ENCODE data around the gene CACNG8. TPM values are rescaled to one million over a fixed set of nuclear protein-coding genes. Genes with fewer than 3 reads are reported as not detected.

The CACNG8 gene
- polyA plus RNA-seq, 1 of the 3 experiments (the other 2 are of a cell fraction) = 1.3 TPM

DNA sequence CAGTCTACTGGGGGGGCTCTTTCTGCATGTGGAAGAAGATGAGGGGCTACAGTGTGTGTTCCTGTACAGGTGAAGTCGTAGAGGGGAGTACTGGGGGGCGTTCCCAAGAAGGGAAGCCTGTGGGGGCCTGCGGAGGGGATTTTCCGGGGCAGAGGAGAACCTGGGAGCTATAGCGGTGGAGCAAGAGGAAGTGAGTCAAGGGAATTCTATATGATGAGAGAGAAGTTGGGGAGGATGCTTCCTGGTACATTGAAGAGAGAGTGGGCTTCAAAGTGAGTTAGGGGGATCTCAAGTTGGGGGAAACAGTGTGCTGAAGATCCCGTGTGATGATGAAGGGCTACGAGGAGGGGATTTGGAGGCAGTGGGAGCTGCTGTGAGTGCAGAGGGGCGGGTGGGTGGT, 1.9 kb upstream of the CACNG8 start:
- CTCF ChIA-PET = interaction anchor here (1.3 to 2.1 kb wide), 2 partner anchors 12 to 63 kb away, joined by 4 to 9 read pairs; no protein-coding TSS in a partner anchor

GRCh38 chr19:53961523-53962356, 997 bp upstream of the CACNG8 start:
- Histone ChIP-seq H3K79me2 (ENCODE audit: insufficient read depth) (peaks cover 26% of the 10 kb centered on the region), H3K4me2 (peak overlapping the region; percentile 96), H2AFZ (ENCODE audit: low read depth) (peak overlapping the region; percentile 91), H3K27me3 (ENCODE audit: insufficient read depth) (no peaks in the 10 kb centered on the region), H3K4me1 (ENCODE audit: control insufficient read depth in 1 of 2, insufficient read depth in 2 of 2, low read depth in 1 of 2, low read length in 1 of 2) (peaks cover 19 to 23% of the 10 kb centered on the region in 2 experiments; a peak in 2 of 4 replicates), H4K20me1 (ENCODE audit: insufficient read depth) (no peaks in the 10 kb centered on the region), H3K9me2 (no peaks in the 10 kb centered on the region), H3K9me3 (no peaks in the 10 kb centered on the region), H3K36me3 (replicated peaks in 1 of 2; ENCODE audit: control insufficient read depth in 1 of 2, insufficient read depth in 2 of 2, low read length in 1 of 2) (no peaks in the 10 kb centered on the region), H3K27ac (ENCODE audit: low read depth in 2 of 2, low read length in 1 of 2) (peak overlapping the region in 1 of 2 experiments; percentile 22; a peak in 1 of 4 replicates), H3F3A (replicated peaks; ENCODE audit: insufficient read depth) (no peaks in the 10 kb centered on the region), H3K9ac (peak overlapping the region; percentile 75), H3K4me3 (ENCODE audit: low read depth in 2 of 2, low read length in 1 of 2) (peak overlapping the region; percentile 64 to 91)
- CTCF ChIA-PET = interaction anchor here (1.3 to 2.1 kb wide), 2 partner anchors 13 to 62 kb away, joined by 4 to 9 read pairs; no protein-coding TSS in a partner anchor
- peak; percentile 83 for DNase-seq
- 26% methylated on average over 32 of the region's 32 CpGs for WGBS (ENCODE audit: low lambda C conversion rate)
- POLR2A ChIA-PET = no interaction called here
- TF ChIP-seq YY1 (IDR thresholded peaks at IDR 0.05; ENCODE audit: low read depth) = peak; percentile 68
- peak; percentile 38; the same call in 1 of the 2 replicates for TF ChIP-seq TCF12 (IDR thresholded peaks at IDR 0.05)
- TF ChIP-seq, protein P1, sequence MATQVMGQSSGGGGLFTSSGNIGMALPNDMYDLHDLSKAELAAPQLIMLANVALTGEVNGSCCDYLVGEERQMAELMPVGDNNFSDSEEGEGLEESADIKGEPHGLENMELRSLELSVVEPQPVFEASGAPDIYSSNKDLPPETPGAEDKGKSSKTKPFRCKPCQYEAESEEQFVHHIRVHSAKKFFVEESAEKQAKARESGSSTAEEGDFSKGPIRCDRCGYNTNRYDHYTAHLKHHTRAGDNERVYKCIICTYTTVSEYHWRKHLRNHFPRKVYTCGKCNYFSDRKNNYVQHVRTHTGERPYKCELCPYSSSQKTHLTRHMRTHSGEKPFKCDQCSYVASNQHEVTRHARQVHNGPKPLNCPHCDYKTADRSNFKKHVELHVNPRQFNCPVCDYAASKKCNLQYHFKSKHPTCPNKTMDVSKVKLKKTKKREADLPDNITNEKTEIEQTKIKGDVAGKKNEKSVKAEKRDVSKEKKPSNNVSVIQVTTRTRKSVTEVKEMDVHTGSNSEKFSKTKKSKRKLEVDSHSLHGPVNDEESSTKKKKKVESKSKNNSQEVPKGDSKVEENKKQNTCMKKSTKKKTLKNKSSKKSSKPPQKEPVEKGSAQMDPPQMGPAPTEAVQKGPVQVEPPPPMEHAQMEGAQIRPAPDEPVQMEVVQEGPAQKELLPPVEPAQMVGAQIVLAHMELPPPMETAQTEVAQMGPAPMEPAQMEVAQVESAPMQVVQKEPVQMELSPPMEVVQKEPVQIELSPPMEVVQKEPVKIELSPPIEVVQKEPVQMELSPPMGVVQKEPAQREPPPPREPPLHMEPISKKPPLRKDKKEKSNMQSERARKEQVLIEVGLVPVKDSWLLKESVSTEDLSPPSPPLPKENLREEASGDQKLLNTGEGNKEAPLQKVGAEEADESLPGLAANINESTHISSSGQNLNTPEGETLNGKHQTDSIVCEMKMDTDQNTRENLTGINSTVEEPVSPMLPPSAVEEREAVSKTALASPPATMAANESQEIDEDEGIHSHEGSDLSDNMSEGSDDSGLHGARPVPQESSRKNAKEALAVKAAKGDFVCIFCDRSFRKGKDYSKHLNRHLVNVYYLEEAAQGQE (IDR thresholded peaks at IDR 0.05; ENCODE audit: low read depth, low read length) = 0 out of 2 replicates have a peak, but pooled peaks have one; percentile 17
- peak; percentile 61; the same call in 1 of the 2 replicates for TF ChIP-seq SIN3A (IDR thresholded peaks at IDR 0.05; ENCODE audit: borderline replicate concordance, low read depth, low read length)
- peak; percentile 72 for TF ChIP-seq TAF1 (IDR thresholded peaks at IDR 0.05; ENCODE audit: borderline replicate concordance, low read depth, low read length)
- no peak for TF ChIP-seq NFIC (IDR thresholded peaks at IDR 0.05; ENCODE audit: borderline replicate concordance)
- peak; percentile 61; the same call in 1 of the 2 replicates for TF ChIP-seq POLR2AphosphoS5 (IDR thresholded peaks at IDR 0.05; ENCODE audit: low read depth, low read length)
- peak; percentile 93 for TF ChIP-seq GABPA (IDR thresholded peaks at IDR 0.05; ENCODE audit: low read depth)
- peak; percentile 21; the same call in 1 of the 2 replicates for TF ChIP-seq PBX3 (IDR thresholded peaks at IDR 0.05)
- TF ChIP-seq MAX (IDR thresholded peaks at IDR 0.05; ENCODE audit: low read depth) = peak; percentile 31; the same call in 1 of the 2 replicates
- TF ChIP-seq JUND (IDR thresholded peaks at IDR 0.05) = no peak

More for the DNA sequence above, 1.9 kb upstream of the CACNG8 start:
- Histone ChIP-seq H3K4me2 (peak overlapping the region; percentile 96), H3K27ac (ENCODE audit: low read depth in 2 of 2, low read length in 1 of 2) (no peak overlapping the region), H3K4me1 (ENCODE audit: control insufficient read depth in 1 of 2, insufficient read depth in 2 of 2, low read depth in 1 of 2, low read length in 1 of 2) (peaks cover 19 to 23% of the 10 kb centered on the region in 2 experiments; a peak in 2 of 4 replicates), H3K9ac (no peak overlapping the region), H3K9me2 (no peaks in the 10 kb centered on the region), H3K4me3 (ENCODE audit: low read depth in 2 of 2, low read length in 1 of 2) (peak overlapping the region in 1 of 2 experiments; percentile 62; a peak in 2 of 4 replicates), H3K79me2 (ENCODE audit: insufficient read depth) (peaks cover 26% of the 10 kb centered on the region), H3F3A (replicated peaks; ENCODE audit: insufficient read depth) (peaks cover 3% of the 10 kb centered on the region), H4K20me1 (ENCODE audit: insufficient read depth) (no peaks in the 10 kb centered on the region), H3K36me3 (replicated peaks in 1 of 2; ENCODE audit: control insufficient read depth in 1 of 2, insufficient read depth in 2 of 2, low read length in 1 of 2) (no peaks in the 10 kb centered on the region), H2AFZ (ENCODE audit: low read depth) (no peak overlapping the region), H3K9me3 (no peaks in the 10 kb centered on the region), H3K27me3 (ENCODE audit: insufficient read depth) (no peaks in the 10 kb centered on the region)
- 58% methylated on average over 8 of the region's 8 CpGs for WGBS (ENCODE audit: low lambda C conversion rate)
- TF ChIP-seq, protein P2, sequence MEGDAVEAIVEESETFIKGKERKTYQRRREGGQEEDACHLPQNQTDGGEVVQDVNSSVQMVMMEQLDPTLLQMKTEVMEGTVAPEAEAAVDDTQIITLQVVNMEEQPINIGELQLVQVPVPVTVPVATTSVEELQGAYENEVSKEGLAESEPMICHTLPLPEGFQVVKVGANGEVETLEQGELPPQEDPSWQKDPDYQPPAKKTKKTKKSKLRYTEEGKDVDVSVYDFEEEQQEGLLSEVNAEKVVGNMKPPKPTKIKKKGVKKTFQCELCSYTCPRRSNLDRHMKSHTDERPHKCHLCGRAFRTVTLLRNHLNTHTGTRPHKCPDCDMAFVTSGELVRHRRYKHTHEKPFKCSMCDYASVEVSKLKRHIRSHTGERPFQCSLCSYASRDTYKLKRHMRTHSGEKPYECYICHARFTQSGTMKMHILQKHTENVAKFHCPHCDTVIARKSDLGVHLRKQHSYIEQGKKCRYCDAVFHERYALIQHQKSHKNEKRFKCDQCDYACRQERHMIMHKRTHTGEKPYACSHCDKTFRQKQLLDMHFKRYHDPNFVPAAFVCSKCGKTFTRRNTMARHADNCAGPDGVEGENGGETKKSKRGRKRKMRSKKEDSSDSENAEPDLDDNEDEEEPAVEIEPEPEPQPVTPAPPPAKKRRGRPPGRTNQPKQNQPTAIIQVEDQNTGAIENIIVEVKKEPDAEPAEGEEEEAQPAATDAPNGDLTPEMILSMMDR (IDR thresholded peaks at IDR 0.05) = no peak
- TF ChIP-seq FOSL2 (IDR thresholded peaks at IDR 0.05; ENCODE audit: borderline replicate concordance, low read depth) (no peak), MXI1 (IDR thresholded peaks at IDR 0.05; ENCODE audit: low read depth, low read length) (no peak), POLR2AphosphoS5 (IDR thresholded peaks at IDR 0.05; ENCODE audit: low read depth, low read length) (no peak), RFX5 (IDR thresholded peaks at IDR 0.05; ENCODE audit: low read length) (no peak), ELF1 (IDR thresholded peaks at IDR 0.05) (no peak), GABPA (IDR thresholded peaks at IDR 0.05; ENCODE audit: low read depth) (no peak), SIN3A (IDR thresholded peaks at IDR 0.05; ENCODE audit: borderline replicate concordance, low read depth, low read length) (no peak)
- TF ChIP-seq, protein P3, sequence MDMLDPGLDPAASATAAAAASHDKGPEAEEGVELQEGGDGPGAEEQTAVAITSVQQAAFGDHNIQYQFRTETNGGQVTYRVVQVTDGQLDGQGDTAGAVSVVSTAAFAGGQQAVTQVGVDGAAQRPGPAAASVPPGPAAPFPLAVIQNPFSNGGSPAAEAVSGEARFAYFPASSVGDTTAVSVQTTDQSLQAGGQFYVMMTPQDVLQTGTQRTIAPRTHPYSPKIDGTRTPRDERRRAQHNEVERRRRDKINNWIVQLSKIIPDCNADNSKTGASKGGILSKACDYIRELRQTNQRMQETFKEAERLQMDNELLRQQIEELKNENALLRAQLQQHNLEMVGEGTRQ (IDR thresholded peaks at IDR 0.05; ENCODE audit: borderline replicate concordance, low read depth, low read length) = no peak
- POLR2A ChIA-PET = no interaction called here
- no peak for DNase-seq

Data from SK-N-SH (cell line).